Vagina (tissue), 2 donors: Measurements from ENCODE around the gene DYRK1A. TPM values are rescaled to one million over a fixed set of nuclear protein-coding genes. Genes with fewer than 3 reads are reported as not detected.

Experiments
- DNase-seq, 2 donors: peaks; one replicate each; pipeline ENCODE4 v3.0.0-alpha.2; 2017; ENCODE audit errors: extremely low spot score in 2 of 2
- H3K27ac ChIP-seq: fragments of 200-600 bp; sonication (generic); one replicate; pipeline ENCODE4 v1.5.1; 2019
- H3K27me3 ChIP-seq: fragments of 200-600 bp; sonication (generic); one replicate; pipeline ENCODE4 v1.5.1; 2019
- H3K36me3 ChIP-seq, 2 donors: fragments of 200-600 bp; sonication (generic); one replicate each; pipeline ENCODE4 v1.5.1; 2017 to 2019
- H3K4me1 ChIP-seq: fragments of 200-600 bp; sonication (generic); one replicate; pipeline ENCODE4 v1.5.1; 2019
- H3K4me3 ChIP-seq, 2 donors: fragments of 200-600 bp; sonication (generic); 1 replicate in 1 of 2; 2 replicates in 1 of 2; pipeline ENCODE4 v1.5.1; 2016 to 2019
- H3K9me3 ChIP-seq: fragments of 200-600 bp; sonication (generic); one replicate; pipeline ENCODE4 v1.5.1; 2019
- CTCF ChIP-seq, 3 experiments: fragments of 450-650 bp in 2 of 3; fragments of 200-600 bp in 1 of 3; sonication (generic) in 1 of 3; IDR thresholded peaks; one replicate each; pipeline ENCODE4 v1.5.1; 2017 to 2019; ENCODE audit warnings: antibody characterized with exemption in 3 of 3, mild to moderate bottlenecking in 2 of 3, moderate library complexity in 2 of 3
- POLR2A ChIP-seq, 2 donors: fragments of 450-650 bp; IDR thresholded peaks; one replicate each; pipeline ENCODE4 v1.6.1; 2017; ENCODE audit warnings: antibody characterized with exemption in 2 of 2, mild to moderate bottlenecking in 2 of 2, moderate library complexity in 2 of 2
- POLR2AphosphoS5 ChIP-seq, 2 donors: sonication (generic); formaldehyde crosslinking; IDR thresholded peaks; one replicate each; pipeline ENCODE4 v1.9.0; 2017; ENCODE audit warnings: antibody characterized with exemption in 2 of 2, mild to moderate bottlenecking in 2 of 2, low read depth in 1 of 2; ENCODE audit not compliant: insufficient read depth in 1 of 2
- intact Hi-C: fragments of 100-400 bp; cut with DNase I; formaldehyde crosslinking; loops from one replicate; pipeline ENCODE4 v1.15.1; 2023
- total RNA-seq: library from RNA; depleted of rRNA; stranded (reverse); fragments of >200 nt; gene quantifications from one replicate; pipeline ENCODE4 v1.2.3, GENCODE V29; 2016

The DYRK1A gene
- total RNA-seq, 1 donor from 2014 or later: 78.1 TPM

DNA sequence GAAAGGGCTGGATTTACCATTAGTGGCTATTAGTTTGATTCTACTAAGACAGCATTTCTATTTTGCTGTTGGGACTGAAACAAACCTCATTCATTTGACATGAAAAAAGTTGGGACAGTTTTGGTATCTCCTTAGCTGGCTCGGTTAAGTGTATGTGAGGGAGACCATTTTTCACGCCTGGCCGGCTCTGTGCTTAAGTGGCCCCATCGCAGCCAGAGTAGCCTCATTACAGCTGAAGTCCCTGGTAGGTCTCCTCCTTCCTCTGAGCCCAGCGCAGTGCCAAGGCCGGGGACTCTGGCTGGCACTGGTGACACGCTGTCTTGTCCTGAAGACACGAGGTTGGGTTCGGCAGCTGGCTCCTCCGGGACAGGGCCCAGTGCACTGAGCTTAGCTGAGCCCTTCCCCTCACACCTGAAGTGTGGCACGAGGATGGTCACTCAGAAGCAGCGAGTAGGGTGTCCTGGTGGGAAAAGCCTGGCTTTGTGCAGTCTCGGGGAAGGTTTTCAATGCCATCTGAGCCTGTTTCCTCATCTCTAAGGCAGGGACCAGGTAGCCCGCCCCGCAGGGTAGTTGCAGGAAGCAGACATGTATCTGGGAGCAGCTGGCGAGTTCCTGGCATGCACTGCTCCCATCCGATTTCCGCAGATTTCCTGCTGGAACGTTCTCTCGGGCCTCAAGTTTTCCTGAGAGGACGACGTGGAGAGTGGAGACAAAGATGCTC lies 196.5 kb downstream of the DYRK1A start:
- H3K9me3 ChIP-seq: no peaks in the 10 kb centered on the region
- peak overlapping the region; percentile 96 for H3K27ac ChIP-seq
- TF ChIP-seq POLR2AphosphoS5 (IDR thresholded peaks at IDR 0.05; ENCODE audit: insufficient read depth in 1 of 2, low read depth in 1 of 2) (no peak), POLR2A (IDR thresholded peaks at IDR 0.05) (no peak)
- intact Hi-C loops: loop anchor here (10.0 kb wide), 2 partner anchors 198 to 298 kb away; partner anchors contain the start of genes DYRK1A and VPS26C
- peaks cover 14% of the 10 kb centered on the region for H3K4me1 ChIP-seq
- DNase-seq: peak in 1 of 2 donors; percentile 88
- no peaks in the 10 kb centered on the region for H3K27me3 ChIP-seq
- peak overlapping the region; percentile 55 to 72 for H3K4me3 ChIP-seq
- H3K36me3 ChIP-seq: no peaks in the 10 kb centered on the region

DNA sequence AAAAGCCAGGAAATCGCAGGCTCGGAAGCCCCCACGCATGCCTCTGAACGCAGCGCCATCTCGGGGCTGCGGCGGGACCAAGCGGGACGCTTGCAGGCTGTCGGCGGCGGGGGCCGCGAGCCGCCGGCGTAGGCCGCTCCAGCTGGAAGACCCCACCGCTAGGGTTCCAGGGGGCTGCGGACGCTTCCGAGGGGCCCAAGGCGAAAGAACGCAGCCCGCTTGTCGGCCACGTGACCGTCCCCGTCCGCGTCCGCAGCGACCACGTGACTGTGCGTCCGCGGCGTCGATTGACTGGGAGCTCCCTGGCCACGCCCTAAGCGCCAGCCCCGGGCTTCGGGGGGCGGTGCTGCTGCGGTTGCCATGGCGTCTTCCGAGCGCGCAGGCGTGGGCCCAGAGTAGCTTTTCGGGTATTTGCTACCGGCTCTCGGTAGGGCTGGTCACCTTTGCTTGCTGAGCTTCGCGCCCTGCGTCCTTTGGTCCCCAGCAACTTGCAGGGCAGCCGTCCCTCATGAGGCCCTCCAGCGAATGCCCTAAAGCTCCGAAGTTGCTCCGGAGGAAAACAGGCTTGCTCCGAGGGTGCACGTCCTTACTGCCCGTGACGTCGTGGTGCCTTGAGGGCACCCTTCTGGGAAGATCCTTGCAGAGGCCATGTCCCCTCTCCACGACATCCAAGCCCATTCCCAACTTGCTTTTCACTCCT lies 197.2 kb downstream of the DYRK1A start:
- H3K4me3 ChIP-seq: peak overlapping the region; percentile 55 to 72
- H3K9me3 ChIP-seq: no peaks in the 10 kb centered on the region
- peak overlapping the region; percentile 96 for H3K27ac ChIP-seq
- no peaks in the 10 kb centered on the region for H3K36me3 ChIP-seq
- DNase-seq: peak in 1 of 2 donors; percentile 95
- intact Hi-C loops: loop anchor here (10.0 kb wide), 2 partner anchors 199 to 299 kb away; partner anchors contain the start of genes DYRK1A and VPS26C
- TF ChIP-seq POLR2A (IDR thresholded peaks at IDR 0.05) (peak in 1 of 2 donors; percentile 27), CTCF (IDR thresholded peaks at IDR 0.05) (peak in 1 of 3 experiments; percentile 27), POLR2AphosphoS5 (IDR thresholded peaks at IDR 0.05; ENCODE audit: insufficient read depth in 1 of 2, low read depth in 1 of 2) (peak; percentile 22 to 83)
- H3K27me3 ChIP-seq: no peaks in the 10 kb centered on the region
- H3K4me1 ChIP-seq: peaks cover 14% of the 10 kb centered on the region

- Histone ChIP-seq H3K4me3 (peak overlapping the region; percentile 55 to 72), H3K27ac (peak overlapping the region; percentile 96), H3K36me3 (no peaks in the 10 kb centered on the region), H3K9me3 (no peaks in the 10 kb centered on the region), H3K27me3 (no peaks in the 10 kb centered on the region), H3K4me1 (peaks cover 14% of the 10 kb centered on the region)
- no peak for DNase-seq
- intact Hi-C loops: loop anchor here (10.0 kb wide), 2 partner anchors 200 to 300 kb away; partner anchors contain the start of genes DYRK1A and VPS26C
- TF ChIP-seq POLR2A (IDR thresholded peaks at IDR 0.05) (no peak), POLR2AphosphoS5 (IDR thresholded peaks at IDR 0.05; ENCODE audit: insufficient read depth in 1 of 2, low read depth in 1 of 2) (peak in 1 of 2 donors; percentile 53)
These were observed 197.9 kb downstream of the DYRK1A start for GRCh38 chr21:37564341-37564923.

GRCh38 chr21:37564924-37565529 lies 198.5 kb downstream of the DYRK1A start:
- peak overlapping the region; percentile 96 for H3K27ac ChIP-seq
- H3K4me1 ChIP-seq: peaks cover 14% of the 10 kb centered on the region
- H3K27me3 ChIP-seq: no peaks in the 10 kb centered on the region
- H3K36me3 ChIP-seq: no peaks in the 10 kb centered on the region
- no peak for TF ChIP-seq CTCF (IDR thresholded peaks at IDR 0.05)
- no peak for TF ChIP-seq POLR2AphosphoS5 (IDR thresholded peaks at IDR 0.05; ENCODE audit: insufficient read depth in 1 of 2, low read depth in 1 of 2)
- TF ChIP-seq POLR2A (IDR thresholded peaks at IDR 0.05): no peak
- no peak for DNase-seq
- peak overlapping the region; percentile 55 to 72 for H3K4me3 ChIP-seq
- intact Hi-C loops: loop anchor here (10.0 kb wide), 2 partner anchors 200 to 300 kb away; partner anchors contain the start of genes DYRK1A and VPS26C
- no peaks in the 10 kb centered on the region for H3K9me3 ChIP-seq

- no peaks in the 10 kb centered on the region for H3K9me3 ChIP-seq
- intact Hi-C loops: loop anchor here (10.0 kb wide), 2 partner anchors 201 to 301 kb away; partner anchors contain the start of genes DYRK1A and VPS26C
- no peaks in the 10 kb centered on the region for H3K27me3 ChIP-seq
- no peaks in the 10 kb centered on the region for H3K36me3 ChIP-seq
- no peak for DNase-seq
- H3K4me1 ChIP-seq: peaks cover 14% of the 10 kb centered on the region
- H3K4me3 ChIP-seq: peak overlapping the region in 1 of 2 donors; percentile 16
- no peak for TF ChIP-seq CTCF (IDR thresholded peaks at IDR 0.05)
- H3K27ac ChIP-seq: no peak overlapping the region
These were observed 199.1 kb downstream of the DYRK1A start for GRCh38 chr21:37565530-37566223.
